Tibial nerve (tissue), 4 donors: ENCODE measurements around the gene CYS1. TPM values are rescaled to one million over a fixed set of nuclear protein-coding genes. Genes with fewer than 3 reads are reported as not detected.

Experiments used
- DNase-seq, 2 donors: peaks; one replicate each; pipeline ENCODE4 v3.0.0-alpha.2; 2019; ENCODE audit warnings: low spot score in 2 of 2
- H3K27ac ChIP-seq, 4 donors: fragments of 200-600 bp; sonication (generic) in 3 of 4; one replicate each; pipeline ENCODE4 v1.5.1; 2017 to 2019; ENCODE audit warnings: mild to moderate bottlenecking in 1 of 4
- H3K27me3 ChIP-seq, 2 donors: fragments of 200-600 bp; sonication (generic) in 1 of 2; one replicate each; pipeline versions ENCODE4 v1.5.1 to v1.6.0; 2017 to 2019
- H3K36me3 ChIP-seq, 3 donors: fragments of 200-600 bp; sonication (generic); one replicate each; pipeline ENCODE4 v1.5.1; 2018 to 2019
- H3K4me1 ChIP-seq, 4 donors: fragments of 200-600 bp; sonication (generic) in 3 of 4; one replicate each; pipeline ENCODE4 v1.5.1; 2017 to 2019
- H3K4me3 ChIP-seq, 4 donors: fragments of 200-600 bp; sonication (generic) in 3 of 4; one replicate each; pipeline ENCODE4 v1.5.1; 2017 to 2019; ENCODE audit warnings: mild to moderate bottlenecking in 1 of 4, moderate library complexity in 1 of 4
- H3K9me3 ChIP-seq, 4 donors: fragments of 200-600 bp; sonication (generic) in 3 of 4; one replicate each; pipeline ENCODE4 v1.5.1; 2017 to 2019
- CTCF ChIP-seq, 5 experiments: fragments of 200-600 bp in 3 of 5; fragments of 450-650 bp in 2 of 5; sonication (generic) in 3 of 5; IDR thresholded peaks; one replicate each; pipeline ENCODE4 v1.5.1; 2016 to 2019; ENCODE audit warnings: antibody characterized with exemption in 5 of 5, mild to moderate bottlenecking in 3 of 5, moderate library complexity in 2 of 5
- EP300 ChIP-seq, 2 donors: sonication (generic); formaldehyde crosslinking; IDR thresholded peaks; one replicate each; pipeline ENCODE4 v1.6.1; 2017; ENCODE audit warnings: antibody characterized with exemption in 2 of 2, mild to moderate bottlenecking in 1 of 2
- POLR2A ChIP-seq, 2 donors: fragments of 450-650 bp; IDR thresholded peaks; one replicate each; pipeline ENCODE4 v1.6.1; 2017; ENCODE audit warnings: antibody characterized with exemption in 2 of 2, mild to moderate bottlenecking in 2 of 2, moderate library complexity in 2 of 2
- WGBS, 2 donors: methylation state at CpG; one replicate each; pipeline ENCODE4 v1.1.5; 2018; 5-methylcytosine and 5-hydroxymethylcytosine counted together
- total RNA-seq, 4 donors: library from RNA; depleted of rRNA; stranded (reverse); fragments of >200 nt; gene quantifications; one replicate each; pipeline ENCODE4 v1.1.0, GENCODE V29; 2016

CYS1 gene
- 10 to 100 TPM in 3 of 4 donors, 1 to 10 TPM in 1; 2.7 to 17.5 (median 10.9) TPM for total RNA-seq

GRCh38 chr2:10079870-10080535, at the start of gene CYS1:
TSS of gene CYS1 (minus strand) at chr2:10080411. CDS start at chr2:10080223, 188 bp downstream.
- DNase-seq: no peak
- no peaks in the 10 kb centered on the region for H3K36me3 ChIP-seq
- no peak for TF ChIP-seq POLR2A (IDR thresholded peaks at IDR 0.05)
- TF ChIP-seq CTCF (IDR thresholded peaks at IDR 0.05): peak in 4 of 5 experiments; percentile 19 to 55 (median 48)
- no peak for TF ChIP-seq EP300 (IDR thresholded peaks at IDR 0.05)
- H3K9me3 ChIP-seq: no peaks in the 10 kb centered on the region
- peaks cover 0 to 44% of the 10 kb centered on the region in 2 donors for H3K27me3 ChIP-seq
- H3K4me3 ChIP-seq: peak within 1 kb of the TSS; percentile 5 to 68 (median 46)
- peaks cover 0 to 33% (median 8%) of the 10 kb centered on the region in 4 donors for H3K4me1 ChIP-seq
- peak within 1 kb of the TSS; percentile 68 to 88 (median 71) for H3K27ac ChIP-seq
- 2% methylated on average over 18 of the region's 98 CpGs; no CpG with 5 or more reads in 1 of the 2 donors for WGBS, 2 donors

- Histone ChIP-seq H3K36me3 (no peaks in the 10 kb centered on the region), H3K9me3 (no peaks in the 10 kb centered on the region), H3K27ac (no peak overlapping the region), H3K4me3 (no peak overlapping the region), H3K4me1 (peaks cover 0 to 3% (median 0%) of the 10 kb centered on the region in 4 donors), H3K27me3 (no peaks in the 10 kb centered on the region)
- TF ChIP-seq EP300 (IDR thresholded peaks at IDR 0.05): no peak
- no peak for TF ChIP-seq CTCF (IDR thresholded peaks at IDR 0.05)
- no peak for TF ChIP-seq POLR2A (IDR thresholded peaks at IDR 0.05)
- 78 to 82% methylated on average over 3 of the region's 3 CpGs for WGBS, 2 donors
- DNase-seq: no peak
Observed at GRCh38 chr2:10129490-10129889, 49.3 kb upstream of the CYS1 start.

- no peak for TF ChIP-seq CTCF (IDR thresholded peaks at IDR 0.05)
- TF ChIP-seq POLR2A (IDR thresholded peaks at IDR 0.05): no peak
- no peak for TF ChIP-seq EP300 (IDR thresholded peaks at IDR 0.05)
- H3K4me1 ChIP-seq: peaks cover 0 to 13% (median 2%) of the 10 kb centered on the region in 4 donors
- H3K36me3 ChIP-seq: no peaks in the 10 kb centered on the region
Observed at GRCh38 chr2:10128420-10128819, 48.2 kb upstream of the CYS1 start.

GRCh38 chr2:10126632-10127026, 46.4 kb upstream of the CYS1 start:
- Histone ChIP-seq H3K27me3 (peaks cover 0 to 18% of the 10 kb centered on the region in 2 donors), H3K9me3 (no peaks in the 10 kb centered on the region), H3K36me3 (no peaks in the 10 kb centered on the region), H3K4me1 (peaks cover 4 to 31% (median 14%) of the 10 kb centered on the region in 4 donors), H3K27ac (no peak overlapping the region), H3K4me3 (no peak overlapping the region)
- no peak for TF ChIP-seq POLR2A (IDR thresholded peaks at IDR 0.05)
- no peak for TF ChIP-seq EP300 (IDR thresholded peaks at IDR 0.05)
- TF ChIP-seq CTCF (IDR thresholded peaks at IDR 0.05): no peak
- whole genome bisulfite sequencing, 2 donors: 40 to 52% methylated on average over 5 of the region's 5 CpGs
- DNase-seq: no peak

More at GRCh38 chr2:10128420-10128819, 48.2 kb upstream of the CYS1 start:
- Histone ChIP-seq H3K9me3 (no peaks in the 10 kb centered on the region), H3K27me3 (peaks cover 0 to 10% of the 10 kb centered on the region in 2 donors), H3K27ac (no peak overlapping the region), H3K4me3 (no peak overlapping the region)
- DNase-seq: no peak

GRCh38 chr2:10125842-10126631, 45.8 kb upstream of the CYS1 start:
- H3K4me3 ChIP-seq: no peak overlapping the region
- H3K27ac ChIP-seq: no peak overlapping the region
- no peaks in the 10 kb centered on the region for H3K9me3 ChIP-seq
- DNase-seq: no peak
- no peaks in the 10 kb centered on the region for H3K36me3 ChIP-seq
- 85 to 86% methylated on average over 6 of the region's 6 CpGs for WGBS, 2 donors
- H3K4me1 ChIP-seq: peaks cover 4 to 35% (median 18%) of the 10 kb centered on the region in 4 donors
- TF ChIP-seq EP300 (IDR thresholded peaks at IDR 0.05) (no peak), POLR2A (IDR thresholded peaks at IDR 0.05) (no peak), CTCF (IDR thresholded peaks at IDR 0.05) (no peak)
- peaks cover 0 to 18% of the 10 kb centered on the region in 2 donors for H3K27me3 ChIP-seq
